Keratinocyte (primary cell): ENCODE measurements around the gene ZNF8.

ENCODE experiments used
- CTCF ChIP-seq, 3 experiments: IDR thresholded peaks in 1 of 3; conservative IDR thresholded peaks in 1 of 3; optimal IDR thresholded peaks in 1 of 3; 2 replicates in 2 of 3; 3 replicates in 1 of 3; pipeline versions ENCODE3 to v1.5.1; 2011; ENCODE audit warnings: low read length in 3 of 3, mild to moderate bottlenecking in 3 of 3, moderate library complexity in 2 of 3, control low read depth in 1 of 3, inconsistent platforms in 1 of 3; ENCODE audit not compliant: insufficient read depth in 2 of 3; ENCODE audit errors: extremely low read depth in 1 of 3
- EZH2 ChIP-seq: IDR thresholded peaks from one replicate; pipeline ENCODE4 v1.6.1; 2012; ENCODE audit warnings: inconsistent platforms, mild to moderate bottlenecking, low read length, moderate library complexity

DNA sequence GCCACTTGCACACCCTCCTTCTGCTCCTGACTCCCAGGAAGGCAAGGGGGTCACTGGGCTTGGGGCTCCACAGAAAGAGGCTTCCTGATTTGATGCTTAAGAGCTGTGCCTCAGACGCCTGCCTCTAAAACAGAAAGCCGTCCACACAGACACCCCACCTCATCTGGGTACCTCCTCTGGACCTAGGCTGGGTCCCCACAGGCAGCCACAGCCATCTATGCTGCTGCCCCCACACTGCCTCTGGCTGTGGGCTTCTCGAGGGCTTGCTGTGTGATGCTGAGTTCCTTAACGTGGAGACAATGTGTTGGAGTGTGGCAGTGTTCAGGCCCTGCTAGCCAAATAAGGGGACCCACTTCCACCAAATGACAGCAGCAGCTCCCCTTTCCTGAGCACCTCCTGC is 39.5 kb downstream of the ZNF8 start:
- TF ChIP-seq CTCF (optimal IDR thresholded peaks at IDR 0.05 in 1 of 3, IDR thresholded peaks at IDR 0.05 in 1 of 3, conservative IDR thresholded peaks at IDR 0.05 in 1 of 3; ENCODE audit: extremely low read depth in 1 of 3, insufficient read depth in 2 of 3, low read length in 3 of 3) = no peak
- TF ChIP-seq EZH2 = no peak
